Neuronal stem cell (in vitro differentiated cells): ENCODE data around the gene FSTL4.

ENCODE experiments used
- DNase-seq: peaks from one replicate; pipeline ENCODE4 v3.0.0-alpha.2; 2013; ENCODE audit warnings: low spot score
- H2AFZ ChIP-seq: one replicate; pipeline ENCODE4 v1.6.1; 2013; ENCODE audit warnings: mild to moderate bottlenecking, low read length, inconsistent platforms
- H2AK5ac ChIP-seq: 2 replicates; pipeline ENCODE4 v1.6.1; 2013; ENCODE audit warnings: low read depth, mild to moderate bottlenecking, inconsistent platforms, low read length, moderate library complexity, mixed read lengths
- H2BK120ac ChIP-seq: 2 replicates; pipeline ENCODE4 v1.6.1; 2013; ENCODE audit warnings: low read depth, mild to moderate bottlenecking, inconsistent platforms, low read length, moderate library complexity, mixed read lengths
- H2BK12ac ChIP-seq: one replicate; pipeline ENCODE4 v1.6.1; 2013; ENCODE audit warnings: low read length, inconsistent platforms
- H2BK15ac ChIP-seq: 2 replicates; pipeline ENCODE4 v1.6.1; 2013; ENCODE audit warnings: mild to moderate bottlenecking, low read length, inconsistent platforms, mixed read lengths
- H2BK5ac ChIP-seq: one replicate; pipeline ENCODE4 v1.6.1; 2013; ENCODE audit warnings: inconsistent platforms, mild to moderate bottlenecking, low read length, moderate library complexity
- H3K14ac ChIP-seq: one replicate; pipeline ENCODE4 v1.6.1; 2013; ENCODE audit warnings: low read length, inconsistent platforms
- H3K18ac ChIP-seq: 2 replicates; pipeline ENCODE4 v1.6.1; 2013; ENCODE audit warnings: low read length, inconsistent platforms
- H3K23ac ChIP-seq: 2 replicates; pipeline ENCODE4 v1.6.1; 2013; ENCODE audit warnings: low read depth, mild to moderate bottlenecking, mixed read lengths, low read length, inconsistent platforms; ENCODE audit not compliant: poor library complexity
- H3K27ac ChIP-seq: replicated peaks from 3 replicates; pipeline ENCODE4 v1.5.1; 2013; ENCODE audit warnings: low read length, inconsistent platforms
- H3K27me3 ChIP-seq, 3 experiments: 2 replicates each; pipeline ENCODE4 v1.6.1; 2013; ENCODE audit warnings: low read length in 3 of 3, mild to moderate bottlenecking in 2 of 3, inconsistent platforms in 1 of 3, low read depth in 1 of 3, mixed read lengths in 1 of 3, moderate library complexity in 1 of 3; ENCODE audit not compliant: control insufficient read depth in 3 of 3, insufficient read depth in 3 of 3
- H3K36me3 ChIP-seq, 2 donors: replicated peaks in 1 of 2; 2 replicates each; pipeline ENCODE4 v1.6.1; 2013; ENCODE audit warnings: low read length in 2 of 2; ENCODE audit not compliant: control insufficient read depth in 2 of 2, insufficient read depth in 2 of 2
- H3K4ac ChIP-seq: 2 replicates; pipeline ENCODE4 v1.6.1; 2013; ENCODE audit warnings: inconsistent platforms, mild to moderate bottlenecking, low read length, moderate library complexity
- H3K4me1 ChIP-seq, 2 donors: 1 replicate in 1 of 2; 2 replicates in 1 of 2; pipeline ENCODE4 v1.6.1; 2013; ENCODE audit warnings: low read length in 2 of 2, low read depth in 1 of 2; ENCODE audit not compliant: control insufficient read depth in 2 of 2, insufficient read depth in 1 of 2
- H3K4me2 ChIP-seq: one replicate; pipeline ENCODE4 v1.6.1; 2013; ENCODE audit warnings: mild to moderate bottlenecking, low read length, inconsistent platforms; ENCODE audit not compliant: insufficient read depth, poor library complexity, severe bottlenecking
- H3K4me3 ChIP-seq, 2 donors: 2 replicates each; pipeline ENCODE4 v1.5.1; 2013; ENCODE audit warnings: low read length in 2 of 2, mild to moderate bottlenecking in 2 of 2, inconsistent platforms in 1 of 2, moderate library complexity in 1 of 2
- H3K79me1 ChIP-seq: one replicate; pipeline ENCODE4 v1.6.1; 2013; ENCODE audit warnings: low read depth, mild to moderate bottlenecking, inconsistent platforms, low read length, moderate library complexity
- H3K9ac ChIP-seq: one replicate; pipeline ENCODE4 v1.6.1; 2013; ENCODE audit warnings: mild to moderate bottlenecking, low read depth, low read length, inconsistent platforms; ENCODE audit not compliant: poor library complexity
- H3K9me3 ChIP-seq, 2 donors: replicated peaks in 1 of 2; 2 replicates each; pipeline versions ENCODE3 to v1.6.1; 2013; ENCODE audit warnings: low read length in 2 of 2, mild to moderate bottlenecking in 2 of 2, inconsistent platforms in 1 of 2, low read depth in 1 of 2, mixed read lengths in 1 of 2, moderate library complexity in 1 of 2; ENCODE audit not compliant: control insufficient read depth in 2 of 2, insufficient read depth in 1 of 2
- H4K8ac ChIP-seq: one replicate; pipeline ENCODE4 v1.6.1; 2013; ENCODE audit warnings: low read depth, mild to moderate bottlenecking, inconsistent platforms, low read length, moderate library complexity
- H4K91ac ChIP-seq: one replicate; pipeline ENCODE4 v1.6.1; 2013; ENCODE audit warnings: low read length, low read depth, mild to moderate bottlenecking, inconsistent platforms; ENCODE audit not compliant: poor library complexity
- WGBS, 2 donors: extraction: QIAGEN DNeasy Blood & Tissue Kit; methylation state at CpG; one replicate each; pipeline ENCODE4 v1.1.7; 2013; ENCODE audit warnings: missing lambda C conversion rate in 2 of 2, mixed read lengths in 1 of 2; ENCODE audit not compliant: insufficient read length in 2 of 2, insufficient replicate concordance in 1 of 2; ENCODE audit errors: extremely low coverage in 2 of 2; 5-methylcytosine and 5-hydroxymethylcytosine counted together

Gene FSTL4

DNA sequence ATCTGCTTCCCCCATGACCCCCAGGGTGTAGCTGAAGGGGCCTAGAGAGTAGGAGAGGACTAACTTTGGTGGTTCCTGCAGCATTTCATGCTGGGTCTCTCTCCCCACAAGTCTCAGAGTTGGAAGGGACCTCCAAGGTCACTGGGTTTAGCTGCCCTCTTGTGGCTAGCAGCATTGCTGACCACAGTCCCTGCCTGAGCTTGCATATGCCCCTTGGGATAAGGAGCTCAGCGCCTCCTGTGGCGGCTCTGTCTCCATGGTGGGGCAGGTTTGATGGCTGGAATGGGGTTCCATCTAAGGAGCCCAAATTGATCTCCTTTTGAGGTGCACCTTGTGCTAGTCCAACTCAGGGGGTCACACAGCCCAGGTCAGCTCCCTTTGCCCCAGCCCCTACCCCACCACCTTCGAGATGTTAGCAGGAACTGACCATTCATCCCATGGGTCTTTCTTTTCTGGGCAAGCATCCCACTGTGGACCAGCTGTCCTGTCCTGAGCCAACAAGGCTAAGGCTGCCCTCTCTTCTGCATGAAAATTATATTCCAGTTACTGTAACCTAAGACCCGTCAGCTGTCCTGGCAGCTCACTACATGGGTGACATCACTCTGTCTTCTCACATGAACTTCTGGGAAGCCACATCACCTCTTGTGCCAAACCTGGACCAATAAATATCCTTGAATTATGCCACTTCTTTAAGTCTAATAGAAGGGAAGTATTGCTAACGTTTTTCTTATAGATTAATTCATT, 364.3 kb downstream of the FSTL4 start:
- Histone ChIP-seq H3K23ac (no peak overlapping the region), H3K36me3 (no peaks in the 10 kb centered on the region), H3K27ac (no peak overlapping the region), H2AK5ac (no peak overlapping the region), H3K27me3 (peaks cover 0 to 5% (median 0%) of the 10 kb centered on the region in 3 experiments), H2BK120ac (no peak overlapping the region), H2BK5ac (no peak overlapping the region), H2BK12ac (no peak overlapping the region), H4K8ac (no peak overlapping the region), H3K14ac (no peak overlapping the region), H3K4me1 (peaks cover 0 to 9% of the 10 kb centered on the region in 2 donors), H3K4me2 (no peak overlapping the region), H3K79me1 (no peaks in the 10 kb centered on the region), H4K91ac (no peak overlapping the region), H3K4me3 (no peak overlapping the region), H3K18ac (no peak overlapping the region), H3K4ac (no peak overlapping the region), H3K9me3 (no peaks in the 10 kb centered on the region), H3K9ac (no peak overlapping the region), H2AFZ (no peak overlapping the region), H2BK15ac (no peak overlapping the region)
- WGBS, 2 donors: no CpG with 5 or more reads among the region's 5 CpGs
- DNase-seq: peak; percentile 46

DNA sequence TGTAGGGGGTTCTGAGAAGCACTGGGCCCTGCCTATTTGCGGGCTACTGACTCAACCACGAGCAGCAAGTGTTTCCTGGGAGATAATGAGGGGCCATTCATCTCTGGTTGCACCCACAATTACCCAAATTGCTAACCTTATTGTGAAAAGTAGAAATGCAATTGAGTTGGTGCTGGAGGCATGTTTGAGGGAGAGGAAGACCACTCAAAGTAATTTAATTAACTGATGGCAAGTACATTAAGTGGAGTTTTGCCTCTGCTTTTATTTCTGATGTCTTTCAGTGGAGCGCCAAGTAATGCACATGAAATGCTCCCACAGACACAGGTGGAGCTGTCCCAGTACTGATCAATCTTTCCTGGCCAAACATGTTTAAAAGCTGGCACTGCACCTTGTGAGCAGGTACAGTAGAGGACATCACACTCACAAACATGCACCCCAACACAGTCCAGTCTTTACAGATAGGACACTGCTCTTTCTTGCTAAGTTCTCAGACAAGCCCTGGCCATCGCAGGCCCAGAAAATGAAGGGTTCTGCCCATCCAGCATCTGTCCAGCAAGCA, 365.1 kb downstream of the FSTL4 start:
- Histone ChIP-seq H2BK12ac (no peak overlapping the region), H3K14ac (no peak overlapping the region), H3K4me3 (no peak overlapping the region), H2AFZ (no peak overlapping the region), H3K4ac (no peak overlapping the region), H4K91ac (no peak overlapping the region), H4K8ac (no peak overlapping the region), H3K36me3 (no peaks in the 10 kb centered on the region), H2AK5ac (no peak overlapping the region), H3K79me1 (no peaks in the 10 kb centered on the region), H3K18ac (no peak overlapping the region), H3K9me3 (no peaks in the 10 kb centered on the region), H3K27ac (no peak overlapping the region), H2BK15ac (no peak overlapping the region), H3K9ac (no peak overlapping the region), H3K23ac (no peak overlapping the region), H2BK120ac (no peak overlapping the region), H3K4me1 (peaks cover 0 to 9% of the 10 kb centered on the region in 2 donors), H2BK5ac (no peak overlapping the region), H3K27me3 (peaks cover 0 to 5% (median 0%) of the 10 kb centered on the region in 3 experiments), H3K4me2 (no peak overlapping the region)
- DNase-seq: no peak
- no CpG with 5 or more reads among the region's 4 CpGs for WGBS, 2 donors

DNA sequence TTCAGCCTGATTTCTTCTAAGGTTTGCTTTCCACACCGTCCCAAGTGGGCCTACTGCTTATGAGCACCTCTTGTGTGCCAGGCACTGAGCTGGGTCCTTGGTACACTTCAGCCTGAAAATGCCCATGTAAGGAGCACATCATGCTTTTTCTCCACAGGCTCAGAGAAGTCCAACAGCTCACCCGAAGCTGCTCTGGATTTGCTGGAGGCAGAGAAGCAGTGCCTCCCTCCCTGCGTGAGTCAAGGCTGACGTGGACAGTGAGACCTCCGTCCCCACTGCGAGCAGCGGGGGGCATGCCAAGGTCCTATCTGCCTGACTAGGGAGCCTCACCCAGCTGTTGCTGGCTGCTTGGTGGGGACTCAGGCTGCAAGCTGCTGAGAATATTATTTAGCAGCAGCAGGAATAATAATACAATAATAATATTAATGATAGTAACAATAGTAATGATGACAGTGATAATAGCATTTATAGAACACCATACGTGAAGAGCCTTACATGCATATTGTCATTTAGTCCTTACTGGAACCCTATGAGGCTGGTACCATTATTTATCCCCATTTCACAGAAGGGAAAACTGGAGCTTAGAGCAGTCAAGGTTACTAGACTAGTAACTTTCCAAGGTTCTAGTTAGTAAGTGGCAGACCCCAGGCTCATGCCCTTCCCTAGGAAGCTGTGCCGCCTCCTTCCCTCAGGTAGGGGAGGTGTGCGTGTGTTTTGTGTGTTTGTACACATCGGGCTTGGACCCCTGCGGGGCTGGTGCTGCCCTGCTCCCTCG, 365.8 kb downstream of the FSTL4 start:
- no peak overlapping the region for H2BK15ac ChIP-seq
- no peak overlapping the region for H3K4me2 ChIP-seq
- no peak for DNase-seq
- no peak overlapping the region for H3K23ac ChIP-seq
- no CpG with 5 or more reads among the region's 13 CpGs for WGBS, 2 donors
- H3K4me3 ChIP-seq: no peak overlapping the region
- H3K27me3 ChIP-seq: peaks cover 0 to 5% (median 0%) of the 10 kb centered on the region in 3 experiments
- H2BK120ac ChIP-seq: no peak overlapping the region
- H4K91ac ChIP-seq: no peak overlapping the region
- H3K18ac ChIP-seq: no peak overlapping the region
- H2BK5ac ChIP-seq: no peak overlapping the region
- H3K9ac ChIP-seq: no peak overlapping the region
- no peaks in the 10 kb centered on the region for H3K9me3 ChIP-seq
- no peak overlapping the region for H4K8ac ChIP-seq
- no peak overlapping the region for H2AK5ac ChIP-seq
- H3K14ac ChIP-seq: no peak overlapping the region
- no peak overlapping the region for H2BK12ac ChIP-seq
- H2AFZ ChIP-seq: no peak overlapping the region
- no peaks in the 10 kb centered on the region for H3K36me3 ChIP-seq
- H3K4me1 ChIP-seq: peaks cover 0 to 6% of the 10 kb centered on the region in 2 donors
- H3K27ac ChIP-seq: no peak overlapping the region
- no peaks in the 10 kb centered on the region for H3K79me1 ChIP-seq
- H3K4ac ChIP-seq: no peak overlapping the region

DNA sequence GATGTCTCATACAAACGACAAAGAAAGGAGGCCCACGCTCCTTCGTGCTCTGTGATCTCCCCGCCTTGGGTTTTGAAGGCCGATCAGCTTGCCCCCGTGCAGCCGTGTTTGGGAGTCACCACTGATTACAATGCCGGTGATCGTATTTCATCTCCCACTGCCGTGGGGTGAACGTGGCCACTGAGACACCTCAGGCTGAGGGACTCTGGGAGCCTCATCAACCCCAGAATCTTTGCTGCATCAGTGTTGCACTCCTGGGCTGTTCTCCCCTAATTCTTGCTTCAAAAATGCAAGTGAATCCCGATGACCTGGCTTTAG, 366.3 kb downstream of the FSTL4 start:
- no peak for DNase-seq
- H2BK12ac ChIP-seq: no peak overlapping the region
- H2BK5ac ChIP-seq: no peak overlapping the region
- no peaks in the 10 kb centered on the region for H3K9me3 ChIP-seq
- no peak overlapping the region for H2AK5ac ChIP-seq
- no peak overlapping the region for H3K23ac ChIP-seq
- no peak overlapping the region for H3K4me3 ChIP-seq
- no peak overlapping the region for H3K9ac ChIP-seq
- H3K27me3 ChIP-seq: peaks cover 0 to 5% (median 0%) of the 10 kb centered on the region in 3 experiments
- no peaks in the 10 kb centered on the region for H3K79me1 ChIP-seq
- no peak overlapping the region for H3K18ac ChIP-seq
- WGBS, 2 donors: no CpG with 5 or more reads among the region's 12 CpGs
- H2BK15ac ChIP-seq: no peak overlapping the region
- no peak overlapping the region for H4K91ac ChIP-seq
- H3K36me3 ChIP-seq: no peaks in the 10 kb centered on the region
- H3K14ac ChIP-seq: no peak overlapping the region
- peaks cover 0 to 6% of the 10 kb centered on the region in 2 donors for H3K4me1 ChIP-seq
- no peak overlapping the region for H4K8ac ChIP-seq
- no peak overlapping the region for H3K27ac ChIP-seq
- H3K4ac ChIP-seq: no peak overlapping the region
- no peak overlapping the region for H2BK120ac ChIP-seq
- H2AFZ ChIP-seq: no peak overlapping the region
- H3K4me2 ChIP-seq: no peak overlapping the region
